DND-41 (cell line): ENCODE measurements around the gene UBXN10.

ENCODE experiments used
- CTCF ChIP-seq: IDR thresholded peaks from 2 replicates; pipeline ENCODE4 v1.5.1; 2012; ENCODE audit warnings: borderline replicate concordance, low read length, moderate library complexity, mild to moderate bottlenecking; ENCODE audit not compliant: poor library complexity, severe bottlenecking; ENCODE audit errors: extremely low read depth
- EZH2 ChIP-seq: IDR thresholded peaks from 3 replicates; pipeline ENCODE4 v1.6.1; 2012; ENCODE audit warnings: borderline replicate concordance, low read depth, mild to moderate bottlenecking, moderate library complexity, low read length, inconsistent platforms; ENCODE audit not compliant: severe bottlenecking

- TF ChIP-seq CTCF, result no peak
- TF ChIP-seq EZH2, result no peak
Observed at GRCh38 chr1:20178634-20179370, 7.1 kb upstream of the UBXN10 start.
